A549 treated with ZK216348 at 1 μM for 4 hours (cell line): Measurements from ENCODE around the gene ZNF790. TPM values are rescaled to one million over a fixed set of nuclear protein-coding genes. Genes with fewer than 3 reads are reported as not detected.

Experiments used
- total RNA-seq: library from RNA; stranded (reverse); fragments of 200-300 nt; extraction: Qiagen RNA extraction; gene quantifications from 5 replicates; pipeline ENCODE4 v1.2.3, GENCODE V29; 2022; ENCODE audit warnings: low read depth

ZNF790 gene
- total RNA-seq, result 0.17 to 0.57 TPM (median 0.19 TPM) in 5 replicates

GRCh38 chr19:36837906-36838783, at the start of gene ZNF790:
Gene ZNF790 (minus strand): TSS chr19:36838387. CDS start chr19:36825619, 12,768 bp downstream.

GRCh38 chr19:36850559-36851442, 12.6 kb upstream of the ZNF790 start, which contains the start of gene ZNF345:
Gene ZNF345 (plus strand): TSS chr19:36850876. CDS start chr19:36876831, 25,955 bp downstream.

GRCh38 chr19:36772311-36773222, 65.6 kb downstream of the ZNF790 start, which contains the start of gene ZNF850:
Gene ZNF850 (minus strand): TSS chr19:36772807. CDS start chr19:36762606, 10,201 bp downstream.

Other genes starting within 250 kb of the ZNF790 start
- not detected in 5 replicates for gene ZNF382, start 233.1 kb downstream of the ZNF790 start, total RNA-seq
- gene ZNF461, start 171.6 kb downstream of the ZNF790 start, total RNA-seq, result 6.9 to 10.6 TPM (median 8.4 TPM) in 5 replicates
- gene ZNF567, start 150.8 kb downstream of the ZNF790 start, total RNA-seq, result 8.5 to 14.0 TPM (median 9.3 TPM) in 5 replicates
- gene ZNF850, start 65.6 kb downstream of the ZNF790 start, total RNA-seq, result 0.33 to 1.2 TPM (median 0.56 TPM) in 5 replicates
- gene ZNF345, start 12.5 kb upstream of the ZNF790 start, total RNA-seq, result 0.04 to 0.24 TPM (median 0.15 TPM) in 4 of 5 replicates, not detected in the other
- 0.42 to 0.52 TPM (median 0.45 TPM) in 5 replicates for gene ZNF829, start 77.9 kb upstream of the ZNF790 start, total RNA-seq
- 1.0 to 1.5 TPM (median 1.1 TPM) in 5 replicates for gene ZNF568, start 77.9 kb upstream of the ZNF790 start, total RNA-seq
- gene ZNF420, start 240.0 kb upstream of the ZNF790 start, total RNA-seq, result 3.7 to 5.4 TPM (median 4.9 TPM) in 5 replicates